OCI-LY7 (cell line): ENCODE measurements around the gene CSNK1E.

ENCODE experiments used
- EZH2phosphoT487 ChIP-seq: fragments of 200-600 bp; sonication (generic); IDR thresholded peaks from 2 replicates; pipeline ENCODE4 v1.6.1; 2018; ENCODE audit warnings: low read depth, borderline replicate concordance, mild to moderate bottlenecking, mixed run types, antibody characterized with exemption, low read length, moderate library complexity, mixed read lengths
- TF ChIP-seq, protein P1 (sequence below): fragments of 200-600 bp; sonication (generic); conservative IDR thresholded peaks from 2 replicates; pipeline ENCODE4 v1.5.1; 2014; ENCODE audit warnings: mild to moderate bottlenecking, antibody characterized with exemption, low read length, moderate library complexity, mixed read lengths

DNA sequence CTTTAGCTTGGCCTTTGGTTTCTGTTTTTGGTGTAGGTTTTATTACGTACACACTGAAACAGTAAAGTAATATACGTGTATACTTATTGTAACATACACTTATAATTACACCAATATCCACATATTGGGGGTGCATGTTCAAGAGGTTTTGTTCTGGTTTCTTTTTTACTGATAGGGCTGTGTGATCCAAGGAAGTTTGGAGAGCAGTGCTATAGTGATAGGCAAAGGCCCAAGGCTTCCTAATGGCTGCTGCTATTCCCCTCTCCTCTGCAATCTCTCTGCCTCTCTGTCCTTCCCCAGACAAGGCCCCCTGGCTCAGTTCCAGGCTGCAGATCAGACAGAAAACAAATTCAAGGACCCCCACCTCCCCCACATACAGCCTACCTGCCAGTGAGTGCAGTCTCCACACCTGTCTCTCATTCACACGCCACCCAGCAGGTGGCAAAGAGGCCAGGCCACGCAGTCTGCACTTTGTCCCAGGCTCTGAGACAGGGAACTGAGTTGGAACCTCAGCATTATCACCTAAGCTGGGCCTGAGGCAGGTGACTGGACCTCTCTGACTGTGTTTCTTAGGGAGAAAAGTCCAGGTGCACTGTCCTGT, 59.5 kb downstream of the CSNK1E start:
- TF ChIP-seq, protein P1, sequence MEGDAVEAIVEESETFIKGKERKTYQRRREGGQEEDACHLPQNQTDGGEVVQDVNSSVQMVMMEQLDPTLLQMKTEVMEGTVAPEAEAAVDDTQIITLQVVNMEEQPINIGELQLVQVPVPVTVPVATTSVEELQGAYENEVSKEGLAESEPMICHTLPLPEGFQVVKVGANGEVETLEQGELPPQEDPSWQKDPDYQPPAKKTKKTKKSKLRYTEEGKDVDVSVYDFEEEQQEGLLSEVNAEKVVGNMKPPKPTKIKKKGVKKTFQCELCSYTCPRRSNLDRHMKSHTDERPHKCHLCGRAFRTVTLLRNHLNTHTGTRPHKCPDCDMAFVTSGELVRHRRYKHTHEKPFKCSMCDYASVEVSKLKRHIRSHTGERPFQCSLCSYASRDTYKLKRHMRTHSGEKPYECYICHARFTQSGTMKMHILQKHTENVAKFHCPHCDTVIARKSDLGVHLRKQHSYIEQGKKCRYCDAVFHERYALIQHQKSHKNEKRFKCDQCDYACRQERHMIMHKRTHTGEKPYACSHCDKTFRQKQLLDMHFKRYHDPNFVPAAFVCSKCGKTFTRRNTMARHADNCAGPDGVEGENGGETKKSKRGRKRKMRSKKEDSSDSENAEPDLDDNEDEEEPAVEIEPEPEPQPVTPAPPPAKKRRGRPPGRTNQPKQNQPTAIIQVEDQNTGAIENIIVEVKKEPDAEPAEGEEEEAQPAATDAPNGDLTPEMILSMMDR, result no peak
- no peak for TF ChIP-seq EZH2phosphoT487
